ENCODE results near the gene DLGAP5.

DLGAP5 gene

GRCh38 chr14:55180006-55180405 lies 11.4 kb downstream of the DLGAP5 start:
- DNase-seq: no peak

- no peak for DNase-seq
Measured at GRCh38 chr14:55170526-55170925, 20.9 kb downstream of the DLGAP5 start.

- no peak for DNase-seq
Measured at GRCh38 chr14:55160989-55161388, 30.4 kb downstream of the DLGAP5 start.

GRCh38 chr14:55158412-55158811 lies 33.0 kb downstream of the DLGAP5 start:
- no peak for DNase-seq

- DNase-seq: no peak
Measured at GRCh38 chr14:55157080-55157479, 34.3 kb downstream of the DLGAP5 start.

- DNase-seq: no peak
Measured at GRCh38 chr14:55153951-55154350, 37.4 kb downstream of the DLGAP5 start.

GRCh38 chr14:55152052-55152753 lies 39.2 kb downstream of the DLGAP5 start:
- DNase-seq: no peak

GRCh38 chr14:55151601-55152000 lies 39.8 kb downstream of the DLGAP5 start:
- DNase-seq: no peak

GRCh38 chr14:55146425-55146824 lies 45.0 kb downstream of the DLGAP5 start:
- no peak for DNase-seq

- no peak for DNase-seq
Measured at GRCh38 chr14:55142466-55142865, 48.9 kb downstream of the DLGAP5 start.

GRCh38 chr14:55141825-55142224 lies 49.6 kb downstream of the DLGAP5 start:
- DNase-seq: no peak

GRCh38 chr14:55139696-55140509 lies 51.5 kb downstream of the DLGAP5 start:
- DNase-seq: no peak

- DNase-seq: no peak
Measured at GRCh38 chr14:55139141-55139540, 52.2 kb downstream of the DLGAP5 start.

- no peak for DNase-seq
Measured at GRCh38 chr14:55138091-55138490, 53.3 kb downstream of the DLGAP5 start.

GRCh38 chr14:55136885-55137786 lies 54.2 kb downstream of the DLGAP5 start:
- peak; percentile 93 for DNase-seq

- no peak for DNase-seq
Measured at GRCh38 chr14:55136241-55136640, 55.1 kb downstream of the DLGAP5 start.

- no peak for DNase-seq
Measured at GRCh38 chr14:55133416-55133815, 58.0 kb downstream of the DLGAP5 start.

GRCh38 chr14:55131370-55132137 lies 59.8 kb downstream of the DLGAP5 start:
- no peak for DNase-seq

GRCh38 chr14:55130196-55130550 lies 61.2 kb downstream of the DLGAP5 start:
- DNase-seq: no peak

GRCh38 chr14:55129428-55130195 lies 61.8 kb downstream of the DLGAP5 start:
- peak; percentile 75 for DNase-seq

GRCh38 chr14:55129086-55129427 lies 62.3 kb downstream of the DLGAP5 start, which contains the start of gene LGALS3:
LGALS3 (plus strand) TSS chr14:55129252; CDS start chr14:55137374, 8,122 bp downstream.
- peak; percentile 75 for DNase-seq
